HepG2 (cell line): ENCODE measurements around the gene SECTM1. TPM values are rescaled to one million over a fixed set of nuclear protein-coding genes. Genes with fewer than 3 reads are reported as not detected.
A peak's percentile ranks its signal among the peaks of the same experiment; 100 is the strongest.

Experiments
- ARHGAP35 ChIP-seq: sonication (generic); formaldehyde crosslinking; IDR thresholded peaks from 2 replicates; pipeline ENCODE4 v1.9.0; 2022; ENCODE audit warnings: mild to moderate bottlenecking, inconsistent platforms, moderate library complexity, missing genetic modification reagents, borderline replicate concordance
- ATF1 ChIP-seq: IDR thresholded peaks from 2 replicates; pipeline ENCODE4 v1.6.1; 2016; ENCODE audit warnings: mild to moderate bottlenecking, control low read depth
- FOXA1 ChIP-seq, 2 experiments: fragments of 450-650 bp in 1 of 2; sonication (generic) in 1 of 2; formaldehyde crosslinking in 1 of 2; IDR thresholded peaks; 2 replicates each; pipeline versions ENCODE4 v1.4.0 to v1.6.1; 2016 to 2020; ENCODE audit warnings: missing genetic modification reagents in 1 of 2
- GFI1 ChIP-seq: sonication (generic); formaldehyde crosslinking; IDR thresholded peaks from 2 replicates; pipeline ENCODE4 v1.5.0; 2020; ENCODE audit warnings: missing genetic modification reagents, mild to moderate bottlenecking, borderline replicate concordance
- HOXA3 ChIP-seq: sonication (generic); formaldehyde crosslinking; IDR thresholded peaks from 2 replicates; pipeline ENCODE4 v1.5.0; 2020; ENCODE audit warnings: missing genetic modification reagents
- MED13 ChIP-seq: sonication (generic); formaldehyde crosslinking; IDR thresholded peaks from 2 replicates; pipeline ENCODE4 v1.5.0; 2020; ENCODE audit warnings: missing genetic modification reagents
- MEF2D ChIP-seq: sonication (generic); formaldehyde crosslinking; IDR thresholded peaks from 2 replicates; pipeline ENCODE4 v1.5.1; 2020; ENCODE audit warnings: mild to moderate bottlenecking, missing genetic modification reagents
- RAD21 ChIP-seq: fragments of 450-650 bp; formaldehyde crosslinking; IDR thresholded peaks from 2 replicates; pipeline ENCODE4 v1.5.0; 2020; ENCODE audit warnings: mild to moderate bottlenecking
- SMAD3 ChIP-seq: sonication (generic); formaldehyde crosslinking; IDR thresholded peaks from 2 replicates; pipeline ENCODE4 v1.4.0; 2020; ENCODE audit warnings: missing genetic modification reagents
- ZKSCAN5 ChIP-seq: sonication (generic); formaldehyde crosslinking; IDR thresholded peaks from 2 replicates; pipeline ENCODE4 v1.5.1; 2020; ENCODE audit warnings: mild to moderate bottlenecking, missing genetic modification reagents
- ZMAT3 ChIP-seq: sonication (generic); formaldehyde crosslinking; conservative IDR thresholded peaks from 2 replicates; pipeline ENCODE4 v1.7.0; 2021; ENCODE audit warnings: missing genetic modification reagents
- ZNF317 ChIP-seq: sonication (generic); formaldehyde crosslinking; IDR thresholded peaks from 2 replicates; pipeline ENCODE4 v1.5.0; 2020; ENCODE audit warnings: mild to moderate bottlenecking, missing genetic modification reagents
- ZNF720 ChIP-seq: sonication (generic); formaldehyde crosslinking; IDR thresholded peaks from 2 replicates; pipeline ENCODE4 v1.4.0; 2020; ENCODE audit warnings: missing genetic modification reagents
- ZNF839 ChIP-seq: sonication (generic); formaldehyde crosslinking; IDR thresholded peaks from 2 replicates; pipeline ENCODE4 v1.4.0; 2020; ENCODE audit warnings: missing genetic modification reagents, mild to moderate bottlenecking, borderline replicate concordance
- polyA plus RNA-seq, 8 experiments: library from polyadenylated mRNA; depleted of rRNA in 3 of 8; stranded (reverse) in 7 of 8; unstranded in 1 of 8; fragments of >200 nt; fragmentation: Illumina TruSeq in 4 of 8; extraction: Trizol in 4 of 8; gene quantifications; 2 replicates each; pipeline versions ENCODE4 v1.2.1 to v1.2.3, GENCODE V29; 2011 to 2016; ENCODE audit warnings: low read depth in 4 of 8, missing spikeins in 1 of 8, mixed read lengths in 1 of 8; ENCODE audit not compliant: insufficient read depth in 1 of 8
- total RNA-seq, 5 experiments: library from RNA; depleted of rRNA; stranded (reverse); fragments of >200 nt; fragmentation: Illumina TruSeq; extraction: Trizol; gene quantifications; 2 replicates each; pipeline ENCODE4 v1.2.3, GENCODE V29; 2016; ENCODE audit warnings: low read depth in 1 of 5
- TF ChIP-seq, protein P1 (sequence below): sonication (generic); formaldehyde crosslinking; IDR thresholded peaks from 2 replicates; pipeline ENCODE4 v1.8.1; 2023; ENCODE audit warnings: mild to moderate bottlenecking, missing genetic modification reagents
- TF ChIP-seq, protein P2 (sequence below): sonication (generic); formaldehyde crosslinking; IDR thresholded peaks from 2 replicates; pipeline ENCODE4 v1.8.1; 2022; ENCODE audit warnings: low read depth, mild to moderate bottlenecking, missing genetic modification reagents
- TF ChIP-seq, protein P3 (sequence below): sonication (generic); formaldehyde crosslinking; IDR thresholded peaks from 2 replicates; pipeline ENCODE4 v1.4.0; 2020; ENCODE audit warnings: mild to moderate bottlenecking, missing genetic modification reagents
- TF ChIP-seq, protein P4 (sequence below): IDR thresholded peaks from 2 replicates; pipeline ENCODE4 v1.6.1; 2016; ENCODE audit warnings: missing compliant biosample characterization, missing genetic modification reagents, borderline replicate concordance

The SECTM1 gene
- total and polyA plus RNA-seq, 2 of the 13 experiments (the other 11 are each of a cell fraction or from before 2014, with no cell fraction given): 3.5 to 5.3 TPM

DNA sequence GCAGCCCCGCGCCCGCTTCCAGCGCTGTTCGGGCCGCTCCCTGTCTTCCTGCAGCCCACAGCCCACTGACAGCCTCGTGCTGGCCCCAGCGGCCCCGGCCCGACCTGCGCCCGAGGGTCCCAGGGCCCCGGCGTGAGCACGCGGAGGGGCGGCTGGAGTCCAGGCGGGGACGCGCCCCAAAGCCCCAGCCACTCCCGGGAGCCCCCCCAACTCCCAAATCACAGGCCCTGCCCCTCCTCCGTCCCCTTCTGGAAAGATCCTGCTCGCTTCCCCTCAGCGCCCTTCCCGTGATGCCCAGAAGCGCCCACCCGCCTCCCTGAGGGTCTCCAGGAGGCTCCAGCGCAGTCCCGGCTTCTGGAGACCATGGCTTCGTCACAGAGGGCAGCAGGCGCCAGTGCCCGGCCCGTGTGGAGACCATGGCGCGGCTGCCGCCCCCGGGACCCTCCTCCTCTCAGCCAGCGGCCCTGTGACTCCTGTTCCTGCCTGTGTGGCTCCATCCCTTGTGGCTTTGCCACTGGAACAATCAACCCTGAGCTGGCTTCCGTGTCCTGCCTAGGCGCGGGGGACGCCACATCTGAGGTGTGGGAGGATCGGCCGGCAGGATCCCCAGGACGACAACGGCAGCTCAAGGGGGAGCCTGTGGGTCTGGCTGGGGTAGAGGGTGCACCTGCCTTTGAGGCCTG is 41.9 kb upstream of the SECTM1 start (continued):
- TF ChIP-seq ZNF317: no peak
- no peak for TF ChIP-seq ZMAT3 (CRISPR knock-in tag)
- TF ChIP-seq RAD21 (CRISPR knock-in tag): no peak
- TF ChIP-seq, protein P1, sequence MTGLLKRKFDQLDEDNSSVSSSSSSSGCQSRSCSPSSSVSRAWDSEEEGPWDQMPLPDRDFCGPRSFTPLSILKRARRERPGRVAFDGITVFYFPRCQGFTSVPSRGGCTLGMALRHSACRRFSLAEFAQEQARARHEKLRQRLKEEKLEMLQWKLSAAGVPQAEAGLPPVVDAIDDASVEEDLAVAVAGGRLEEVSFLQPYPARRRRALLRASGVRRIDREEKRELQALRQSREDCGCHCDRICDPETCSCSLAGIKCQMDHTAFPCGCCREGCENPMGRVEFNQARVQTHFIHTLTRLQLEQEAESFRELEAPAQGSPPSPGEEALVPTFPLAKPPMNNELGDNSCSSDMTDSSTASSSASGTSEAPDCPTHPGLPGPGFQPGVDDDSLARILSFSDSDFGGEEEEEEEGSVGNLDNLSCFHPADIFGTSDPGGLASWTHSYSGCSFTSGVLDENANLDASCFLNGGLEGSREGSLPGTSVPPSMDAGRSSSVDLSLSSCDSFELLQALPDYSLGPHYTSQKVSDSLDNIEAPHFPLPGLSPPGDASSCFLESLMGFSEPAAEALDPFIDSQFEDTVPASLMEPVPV: no peak
- no peak for TF ChIP-seq FOXA1 (IDR thresholded peaks at IDR 0.05)
- TF ChIP-seq FOXA1 (CRISPR knock-in tag; IDR thresholded peaks at IDR 0.05): 0 out of 2 replicates have a peak, but pooled peaks have one; percentile 3
- TF ChIP-seq HOXA3 (CRISPR knock-in tag): peak; percentile 46
- TF ChIP-seq, protein P2, sequence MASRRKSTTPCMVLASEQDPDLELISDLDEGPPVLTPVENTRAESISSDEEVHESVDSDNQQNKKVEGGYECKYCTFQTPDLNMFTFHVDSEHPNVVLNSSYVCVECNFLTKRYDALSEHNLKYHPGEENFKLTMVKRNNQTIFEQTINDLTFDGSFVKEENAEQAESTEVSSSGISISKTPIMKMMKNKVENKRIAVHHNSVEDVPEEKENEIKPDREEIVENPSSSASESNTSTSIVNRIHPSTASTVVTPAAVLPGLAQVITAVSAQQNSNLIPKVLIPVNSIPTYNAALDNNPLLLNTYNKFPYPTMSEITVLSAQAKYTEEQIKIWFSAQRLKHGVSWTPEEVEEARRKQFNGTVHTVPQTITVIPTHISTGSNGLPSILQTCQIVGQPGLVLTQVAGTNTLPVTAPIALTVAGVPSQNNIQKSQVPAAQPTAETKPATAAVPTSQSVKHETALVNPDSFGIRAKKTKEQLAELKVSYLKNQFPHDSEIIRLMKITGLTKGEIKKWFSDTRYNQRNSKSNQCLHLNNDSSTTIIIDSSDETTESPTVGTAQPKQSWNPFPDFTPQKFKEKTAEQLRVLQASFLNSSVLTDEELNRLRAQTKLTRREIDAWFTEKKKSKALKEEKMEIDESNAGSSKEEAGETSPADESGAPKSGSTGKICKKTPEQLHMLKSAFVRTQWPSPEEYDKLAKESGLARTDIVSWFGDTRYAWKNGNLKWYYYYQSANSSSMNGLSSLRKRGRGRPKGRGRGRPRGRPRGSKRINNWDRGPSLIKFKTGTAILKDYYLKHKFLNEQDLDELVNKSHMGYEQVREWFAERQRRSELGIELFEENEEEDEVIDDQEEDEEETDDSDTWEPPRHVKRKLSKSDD (CRISPR knock-in tag): 0 out of 2 replicates have a peak, but pooled peaks have one; percentile 36
- peak; percentile 61; the same call in 1 of the 2 replicates for TF ChIP-seq ARHGAP35 (CRISPR knock-in tag)
- no peak for TF ChIP-seq ZNF720
- no peak for TF ChIP-seq ATF1
- 0 out of 2 replicates have a peak, but pooled peaks have one; percentile 2 for TF ChIP-seq ZNF839
- TF ChIP-seq, protein P3, sequence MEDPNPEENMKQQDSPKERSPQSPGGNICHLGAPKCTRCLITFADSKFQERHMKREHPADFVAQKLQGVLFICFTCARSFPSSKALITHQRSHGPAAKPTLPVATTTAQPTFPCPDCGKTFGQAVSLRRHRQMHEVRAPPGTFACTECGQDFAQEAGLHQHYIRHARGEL (CRISPR knock-in tag): 0 out of 2 replicates have a peak, but pooled peaks have one; percentile 19
- no peak for TF ChIP-seq MEF2D (CRISPR knock-in tag)
- no peak for TF ChIP-seq ZKSCAN5 (CRISPR knock-in tag)
- TF ChIP-seq GFI1: no peak
- TF ChIP-seq, protein P4, sequence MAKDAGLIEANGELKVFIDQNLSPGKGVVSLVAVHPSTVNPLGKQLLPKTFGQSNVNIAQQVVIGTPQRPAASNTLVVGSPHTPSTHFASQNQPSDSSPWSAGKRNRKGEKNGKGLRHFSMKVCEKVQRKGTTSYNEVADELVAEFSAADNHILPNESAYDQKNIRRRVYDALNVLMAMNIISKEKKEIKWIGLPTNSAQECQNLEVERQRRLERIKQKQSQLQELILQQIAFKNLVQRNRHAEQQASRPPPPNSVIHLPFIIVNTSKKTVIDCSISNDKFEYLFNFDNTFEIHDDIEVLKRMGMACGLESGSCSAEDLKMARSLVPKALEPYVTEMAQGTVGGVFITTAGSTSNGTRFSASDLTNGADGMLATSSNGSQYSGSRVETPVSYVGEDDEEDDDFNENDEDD (CRISPR knock-in tag): no peak
- no peak for TF ChIP-seq MED13
- TF ChIP-seq SMAD3 (CRISPR knock-in tag): no peak
